IMR-90 (cell line): Measurements from ENCODE around the gene TMEM130. TPM values are rescaled to one million over a fixed set of nuclear protein-coding genes. Genes with fewer than 3 reads are reported as not detected.

Experiments
- ATAC-seq: fragments of 200-7000 bp; cut with Tn5 transposase; 2 replicates; pipeline ENCODE4 v1.9.1; 2020; ENCODE audit warnings: low read depth, mild to moderate bottlenecking, moderate library complexity
- BruUV-seq: library from RNA; stranded (reverse); fragments of 400-500 nt; replicated peaks from 2 replicates; lab custom pipeline; 2021; lab: Mats Ljungman, UMichigan
- CTCF ChIA-PET: fragments of 300-600 bp; formaldehyde crosslinking; extraction: SDS; loops from one replicate; lab custom pipeline; 2021; ENCODE audit warnings: antibody characterized with exemption; lab: Yijun Ruan, JAX
- POLR2A ChIA-PET: fragments of 300-600 bp; sonication (Branson Sonifier 250); formaldehyde crosslinking; loops from one replicate; lab custom pipeline; 2022; ENCODE audit warnings: antibody characterized with exemption; ENCODE audit not compliant: unreplicated experiment; lab: Charles Lee
- DNase-seq: peaks from one replicate; pipeline ENCODE4 v3.0.0; 2013
- H2AFZ ChIP-seq: replicated peaks from 2 replicates; pipeline ENCODE3; 2013; ENCODE audit warnings: low read length, mild to moderate bottlenecking; ENCODE audit not compliant: poor library complexity
- H2AK5ac ChIP-seq: 2 replicates; pipeline ENCODE4 v1.6.1; 2013; ENCODE audit warnings: low read depth, low read length, inconsistent platforms
- H2AK9ac ChIP-seq: replicated peaks from 2 replicates; pipeline ENCODE3; 2013; ENCODE audit warnings: mild to moderate bottlenecking, low read depth, low read length, moderate library complexity; ENCODE audit not compliant: poor library complexity
- H2BK120ac ChIP-seq: 2 replicates; pipeline ENCODE4 v1.6.1; 2013; ENCODE audit warnings: low read depth, low read length, inconsistent platforms
- H2BK15ac ChIP-seq: 3 replicates; pipeline ENCODE4 v1.6.1; 2013; ENCODE audit warnings: low read depth, low read length, inconsistent platforms
- H2BK20ac ChIP-seq: 2 replicates; pipeline ENCODE4 v1.6.1; 2013; ENCODE audit warnings: low read depth, mild to moderate bottlenecking, inconsistent platforms, low read length, moderate library complexity
- H2BK5ac ChIP-seq: 2 replicates; pipeline ENCODE4 v1.6.1; 2013; ENCODE audit warnings: mild to moderate bottlenecking, low read depth, low read length, inconsistent platforms; ENCODE audit not compliant: poor library complexity, severe bottlenecking
- H3K14ac ChIP-seq: replicated peaks from 2 replicates; pipeline ENCODE4 v1.6.1; 2013; ENCODE audit warnings: low read depth, low read length, inconsistent platforms
- H3K18ac ChIP-seq: 2 replicates; pipeline ENCODE4 v1.6.1; 2013; ENCODE audit warnings: low read depth, low read length, control low read depth
- H3K23ac ChIP-seq: 2 replicates; pipeline ENCODE4 v1.6.1; 2013; ENCODE audit warnings: low read depth, low read length, inconsistent platforms
- H3K27ac ChIP-seq: 2 replicates; pipeline ENCODE4 v1.5.1; 2013; ENCODE audit warnings: mild to moderate bottlenecking, control low read depth, low read length; ENCODE audit not compliant: insufficient read depth
- H3K27me3 ChIP-seq: 2 replicates; pipeline ENCODE4 v1.6.1; 2013; ENCODE audit warnings: low read length; ENCODE audit not compliant: control insufficient read depth, insufficient read depth
- H3K36me3 ChIP-seq: 2 replicates; pipeline ENCODE4 v1.6.1; 2013; ENCODE audit warnings: low read length, mixed read lengths; ENCODE audit not compliant: control insufficient read depth, insufficient read depth
- H3K4ac ChIP-seq: 2 replicates; pipeline ENCODE4 v1.6.1; 2013; ENCODE audit warnings: low read depth, low read length, inconsistent platforms
- H3K4me1 ChIP-seq: 2 replicates; pipeline ENCODE4 v1.6.1; 2013; ENCODE audit warnings: low read length, mixed read lengths; ENCODE audit not compliant: control insufficient read depth, insufficient read depth
- H3K4me2 ChIP-seq: 2 replicates; pipeline ENCODE4 v1.6.1; 2013; ENCODE audit warnings: low read depth, mild to moderate bottlenecking, control low read depth, low read length, moderate library complexity
- H3K4me3 ChIP-seq: 2 replicates; pipeline ENCODE4 v1.5.1; 2013; ENCODE audit warnings: low read depth, mild to moderate bottlenecking, control low read depth, low read length, moderate library complexity; ENCODE audit not compliant: insufficient read depth
- H3K56ac ChIP-seq: 2 replicates; pipeline ENCODE4 v1.6.1; 2013; ENCODE audit warnings: low read length, inconsistent platforms; ENCODE audit not compliant: insufficient read depth; ENCODE audit errors: extremely low read depth
- H3K79me1 ChIP-seq, 2 experiments: 2 replicates each; pipeline ENCODE4 v1.6.1; 2013; ENCODE audit warnings: low read length in 2 of 2, inconsistent platforms in 1 of 2, low read depth in 1 of 2
- H3K9ac ChIP-seq: 2 replicates; pipeline ENCODE4 v1.6.1; 2013; ENCODE audit warnings: low read depth, low read length, control low read depth
- H3K9me1 ChIP-seq: 2 replicates; pipeline ENCODE4 v1.6.1; 2013; ENCODE audit warnings: low read length, inconsistent platforms; ENCODE audit not compliant: insufficient read depth
- H3K9me3 ChIP-seq: 2 replicates; pipeline ENCODE4 v1.6.1; 2013; ENCODE audit warnings: low read length; ENCODE audit not compliant: control insufficient read depth, insufficient read depth
- H4K20me1 ChIP-seq: 2 replicates; pipeline ENCODE4 v1.6.1; 2013; ENCODE audit warnings: low read length, inconsistent platforms; ENCODE audit not compliant: insufficient read depth
- H4K5ac ChIP-seq: 2 replicates; pipeline ENCODE4 v1.6.1; 2013; ENCODE audit warnings: mild to moderate bottlenecking, low read depth, low read length, control low read depth
- H4K8ac ChIP-seq, 2 experiments: 2 replicates each; pipeline ENCODE4 v1.6.1; 2013; ENCODE audit warnings: low read depth in 2 of 2, low read length in 2 of 2, control low read depth in 1 of 2, inconsistent platforms in 1 of 2
- H4K91ac ChIP-seq: 2 replicates; pipeline ENCODE4 v1.6.1; 2013; ENCODE audit warnings: low read depth, low read length, inconsistent platforms; ENCODE audit not compliant: insufficient read depth
- BHLHE40 ChIP-seq: fragments of 150-350 bp; IDR thresholded peaks from 2 replicates; pipeline ENCODE4 v1.6.1; 2016; ENCODE audit warnings: mild to moderate bottlenecking, low read depth, low read length
- CEBPB ChIP-seq: IDR thresholded peaks from 2 replicates; pipeline ENCODE4 v1.6.1; 2012; ENCODE audit warnings: low read depth, low read length, improper control_type of control experiment
- CHD1 ChIP-seq: IDR thresholded peaks from 2 replicates; pipeline ENCODE4 v1.6.1; 2012; ENCODE audit warnings: low read depth, low read length, improper control_type of control experiment
- CTCF ChIP-seq: conservative IDR thresholded peaks from 2 replicates; pipeline ENCODE4 v1.5.1; 2012; ENCODE audit warnings: mild to moderate bottlenecking, low read depth, low read length, improper control_type of control experiment
- ELK1 ChIP-seq: fragments of 150-350 bp; IDR thresholded peaks from 2 replicates; pipeline ENCODE4 v1.6.1; 2016; ENCODE audit warnings: low read depth, mild to moderate bottlenecking, low read length, moderate library complexity, borderline replicate concordance
- FOS ChIP-seq: fragments of 150-350 bp; IDR thresholded peaks from 2 replicates; pipeline ENCODE4 v1.6.1; 2016; ENCODE audit warnings: low read depth, low read length
- MAFK ChIP-seq: IDR thresholded peaks from 2 replicates; pipeline ENCODE4 v1.6.1; 2012; ENCODE audit warnings: low read depth, low read length, improper control_type of control experiment
- MAZ ChIP-seq: IDR thresholded peaks from 2 replicates; pipeline ENCODE4 v1.6.1; 2012; ENCODE audit warnings: low read depth, mild to moderate bottlenecking, low read length, improper control_type of control experiment, moderate library complexity, borderline replicate concordance
- MXI1 ChIP-seq: IDR thresholded peaks from 2 replicates; pipeline ENCODE4 v1.6.1; 2012; ENCODE audit warnings: low read depth, mild to moderate bottlenecking, low read length, moderate library complexity, borderline replicate concordance
- NFE2L2 ChIP-seq: fragments of 150-350 bp; IDR thresholded peaks from 2 replicates; pipeline ENCODE4 v1.6.1; 2016; ENCODE audit warnings: low read depth, mild to moderate bottlenecking, low read length
- POLR2A ChIP-seq: IDR thresholded peaks from 2 replicates; pipeline ENCODE4 v1.6.1; 2012; ENCODE audit warnings: mild to moderate bottlenecking, low read depth, low read length
- RAD21 ChIP-seq: IDR thresholded peaks from 2 replicates; pipeline ENCODE4 v1.6.1; 2012; ENCODE audit warnings: low read length, improper control_type of control experiment
- RCOR1 ChIP-seq: IDR thresholded peaks from 2 replicates; pipeline ENCODE4 v1.6.1; 2012; ENCODE audit warnings: mild to moderate bottlenecking, low read length, improper control_type of control experiment; ENCODE audit not compliant: insufficient replicate concordance
- RFX5 ChIP-seq: IDR thresholded peaks from 2 replicates; pipeline ENCODE4 v1.8.0; 2012; ENCODE audit warnings: low read depth, mild to moderate bottlenecking, low read length, moderate library complexity
- SMC3 ChIP-seq: fragments of 150-350 bp; IDR thresholded peaks from 2 replicates; pipeline ENCODE4 v1.6.1; 2016; ENCODE audit warnings: low read depth, mild to moderate bottlenecking, antibody characterized with exemption, low read length, moderate library complexity
- USF2 ChIP-seq: fragments of 150-350 bp; IDR thresholded peaks from 2 replicates; pipeline ENCODE4 v1.6.1; 2017; ENCODE audit warnings: mild to moderate bottlenecking, antibody characterized with exemption, low read length, low read depth
- WGBS, 2 experiments: methylation state at CpG; one replicate each; pipeline versions ENCODE4 v1.1.5 to v1.1.7; 2013; ENCODE audit warnings: missing lambda C conversion rate in 2 of 2; ENCODE audit not compliant: insufficient read length in 1 of 2; ENCODE audit errors: extremely low coverage in 2 of 2; 5-methylcytosine and 5-hydroxymethylcytosine counted together
- dilution Hi-C: fragments of 300-500 bp; cut with HindIII; formaldehyde crosslinking; loops from one replicate; pipeline ENCODE4 v1.14.3; 2018; ENCODE audit warnings: low sequenced_read_pairs; ENCODE audit not compliant: unreplicated experiment
- in situ Hi-C: fragments of 300-500 bp; cut with MboI; formaldehyde crosslinking; loops from 3 replicates; pipeline ENCODE4 v1.14.3; 2019; ENCODE audit warnings: low sequenced_read_pairs, inconsistent platforms, mixed read lengths
- intact Hi-C: fragments of 100-400 bp; cut with micrococcal nuclease; formaldehyde crosslinking; loops from 2 replicates; pipeline ENCODE4 v1.10.0; 2022
- polyA plus RNA-seq, 3 experiments: library from polyadenylated mRNA; depleted of rRNA; stranded (reverse); fragments of >200 nt; gene quantifications; 2 replicates each; pipeline ENCODE4 v1.2.3, GENCODE V29; 2012; ENCODE audit warnings: low replicate concordance in 1 of 3
- total RNA-seq: library from RNA; depleted of rRNA; stranded (reverse); fragments of >200 nt; gene quantifications from 2 replicates; pipeline ENCODE4 v1.2.3, GENCODE V29; 2012

The TMEM130 gene
- total and polyA plus RNA-seq, 2 of the 4 experiments (the other 2 are of a cell fraction), result 1.1 to 14.8 TPM

- in situ Hi-C loops, result no loop called here
- H2AK5ac ChIP-seq, result 0 out of 2 replicates have a peak overlapping the region, but pooled peaks have one; percentile 35
- H3K9me3 ChIP-seq, result no peaks in the 10 kb centered on the region
- peaks cover 12% of the 10 kb centered on the region for H3K27me3 ChIP-seq
- H3K36me3 ChIP-seq, result no peaks in the 10 kb centered on the region
- H3K9me1 ChIP-seq, result peaks cover 9% of the 10 kb centered on the region
- H2AFZ ChIP-seq, result peak overlapping the region; percentile 92
- H3K56ac ChIP-seq, result no peak overlapping the region
- peak overlapping the region; percentile 59 for H3K4me2 ChIP-seq
- dilution Hi-C loops, result no loop called here
- peak overlapping the region; percentile 96 for H2AK9ac ChIP-seq
- peaks cover 10% of the 10 kb centered on the region for H3K4me1 ChIP-seq
- no TSS peak for BruUV-seq
- ChIA-PET POLR2A (interaction anchor here (0.6 kb wide), 1 partner anchor 15 kb away, joined by 10 read pairs; no protein-coding TSS in a partner anchor), CTCF (no interaction called here)
- no peak overlapping the region for H2BK120ac ChIP-seq
- H4K91ac ChIP-seq, result no peak overlapping the region
- peak overlapping the region; percentile 89 for H3K23ac ChIP-seq
- no peak overlapping the region for H2BK15ac ChIP-seq
- intact Hi-C loops, result no loop called here
- no peak overlapping the region for H2BK5ac ChIP-seq
- H3K79me1 ChIP-seq, result peaks cover 0 to 3% of the 10 kb centered on the region in 2 experiments; a peak in 1 of 4 replicates
- H4K20me1 ChIP-seq, result no peaks in the 10 kb centered on the region
- no peak overlapping the region; the same call in 1 of the 2 replicates for H3K4ac ChIP-seq
- no peak overlapping the region for H3K14ac ChIP-seq
- no peak overlapping the region for H3K27ac ChIP-seq
- no peak overlapping the region for H3K9ac ChIP-seq
- ATAC-seq (peak; percentile 4), DNase-seq (no peak)
- no peak overlapping the region for H3K18ac ChIP-seq
- no peak overlapping the region for H2BK20ac ChIP-seq
- H4K5ac ChIP-seq, result no peak overlapping the region
- no peak for TF ChIP-seq MAZ
- no peak for TF ChIP-seq CHD1
- TF ChIP-seq CTCF, result no peak
- no peak for TF ChIP-seq BHLHE40
- no peak for TF ChIP-seq POLR2A
- TF ChIP-seq MAFK, result no peak
- no peak for TF ChIP-seq RCOR1
- no peak for TF ChIP-seq USF2
- no peak for TF ChIP-seq ELK1
- TF ChIP-seq RFX5, result no peak
- TF ChIP-seq RAD21, result no peak
- no peak for TF ChIP-seq MXI1
- TF ChIP-seq SMC3, result no peak
- TF ChIP-seq FOS, result no peak
- TF ChIP-seq NFE2L2, result no peak
- no peak for TF ChIP-seq CEBPB
- H3K4me3 ChIP-seq, result peak overlapping the region; percentile 62
- H4K8ac ChIP-seq, result 0 out of 4 replicates have a peak overlapping the region, but pooled peaks of 1 of the 2 experiments have one; percentile 25
- WGBS, 2 experiments, result 8% methylated on average over 7 of the region's 25 CpGs; no CpG with 5 or more reads in 1 of the 2 experiments
Observed at GRCh38 chr7:98869027-98869596, 702 bp downstream of the TMEM130 start.
